Motor neuron (in vitro differentiated cells): Measurements from ENCODE around the gene AASS. TPM values are rescaled to one million over a fixed set of nuclear protein-coding genes. Genes with fewer than 3 reads are reported as not detected.

Experiments used
- total RNA-seq, 8 experiments: library from RNA; unstranded; fragments of 300-600 nt; gene quantifications; 2 replicates each; pipeline versions ENCODE4 v1.2.3 to v1.2.4, GENCODE V29; 2022

Gene AASS
- total RNA-seq, 8 experiments from 2014 or later = 8.7 to 51.8 (median 16.2) TPM

Other genes with a start within 250 kb of the AASS start
- under 1 TPM in 2 of 8 experiments, not detected in 6; 0.11 to 0.43 TPM for gene FEZF1, start 160.5 kb upstream of the AASS start, total RNA-seq